Stimulated activated CD8-positive, alpha-beta memory T cell treated with anti-CD3 and anti-CD28 coated beads, Interleukin-2, amount 100 ng/mL, for 48 hours (primary cell): Measurements from ENCODE around the gene ADGRF1.
"Not testable (repeated sequence)": the region's sequence is repeated elsewhere in the genome, so short reads cannot be mapped to it uniquely, and the experiment has no call there.

Experiments used
- DNase-seq, 2 donors: peaks; one replicate each; pipeline ENCODE4 v3.0.0-alpha.2; 2020; ENCODE audit warnings: low read depth in 2 of 2

Gene ADGRF1

GRCh38 chr6:47061309-47062300, 19.5 kb upstream of the ADGRF1 start:
- DNase-seq, result no peak

DNA sequence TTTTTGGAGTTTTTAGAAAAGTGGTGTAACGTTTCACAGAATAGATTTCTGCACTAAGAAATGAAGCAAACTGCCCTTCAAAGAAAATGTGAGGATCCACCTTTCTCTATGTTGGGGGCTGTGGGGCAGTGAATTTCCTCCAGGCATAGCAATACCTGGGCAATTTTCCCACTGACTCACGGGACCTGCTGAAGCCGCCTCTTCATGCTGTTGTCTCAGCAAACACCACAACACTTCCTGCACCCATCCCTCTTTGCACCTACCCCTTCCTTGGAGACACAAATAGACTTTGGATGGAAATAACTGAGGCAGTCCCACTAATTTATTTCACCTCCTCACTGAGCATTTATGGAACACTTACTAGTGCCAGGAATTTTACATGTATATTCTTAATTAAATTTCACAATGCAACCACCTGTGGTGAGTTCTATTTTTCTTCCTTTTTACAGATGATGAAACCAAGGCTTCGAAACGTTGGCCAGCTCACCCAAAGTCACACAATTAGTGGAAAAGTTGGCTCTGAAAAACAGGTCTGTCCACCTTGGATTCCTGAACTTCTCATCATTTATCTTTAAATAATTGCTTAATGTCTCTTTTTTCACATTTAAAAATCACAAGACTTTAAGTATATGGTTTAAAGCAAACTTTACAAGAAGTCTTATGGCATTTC, 17.2 kb upstream of the ADGRF1 start:
- no peak for DNase-seq

DNA sequence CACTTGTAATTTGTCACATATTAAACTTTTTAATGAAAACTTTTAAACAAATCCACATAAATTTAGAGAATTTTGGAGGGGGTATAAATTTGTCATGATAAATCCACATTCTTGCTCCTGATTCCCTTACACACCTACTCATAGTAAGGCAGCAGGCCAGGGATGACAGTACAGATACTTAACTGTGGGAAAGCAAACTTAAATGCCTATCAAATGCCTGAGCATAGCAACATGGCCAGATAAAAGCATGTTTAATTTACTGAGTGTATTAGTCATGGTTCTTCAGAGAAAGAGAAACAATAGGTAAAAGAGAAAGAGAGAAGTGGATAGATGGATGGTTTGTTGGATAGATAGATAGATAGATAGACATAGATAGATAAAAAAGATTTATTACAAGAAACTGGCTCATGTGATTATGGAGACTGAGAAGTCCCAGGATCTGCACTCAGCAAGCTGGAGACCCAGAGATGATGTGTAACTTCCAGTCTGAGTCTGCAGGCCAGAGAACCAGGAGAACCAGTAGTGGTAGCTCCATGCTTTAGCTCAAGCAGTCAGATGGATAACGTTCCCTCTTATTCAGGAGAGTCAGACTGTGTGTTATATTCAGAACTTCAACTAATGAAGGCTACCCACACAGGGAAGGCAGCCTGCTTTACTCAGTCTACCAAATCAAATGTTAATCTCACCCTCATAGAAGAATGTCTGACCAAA, 15.9 kb upstream of the ADGRF1 start:
- DNase-seq, result no peak

- DNase-seq, result no peak
These were observed 14.7 kb upstream of the ADGRF1 start for GRCh38 chr6:47056832-47057231.

DNA sequence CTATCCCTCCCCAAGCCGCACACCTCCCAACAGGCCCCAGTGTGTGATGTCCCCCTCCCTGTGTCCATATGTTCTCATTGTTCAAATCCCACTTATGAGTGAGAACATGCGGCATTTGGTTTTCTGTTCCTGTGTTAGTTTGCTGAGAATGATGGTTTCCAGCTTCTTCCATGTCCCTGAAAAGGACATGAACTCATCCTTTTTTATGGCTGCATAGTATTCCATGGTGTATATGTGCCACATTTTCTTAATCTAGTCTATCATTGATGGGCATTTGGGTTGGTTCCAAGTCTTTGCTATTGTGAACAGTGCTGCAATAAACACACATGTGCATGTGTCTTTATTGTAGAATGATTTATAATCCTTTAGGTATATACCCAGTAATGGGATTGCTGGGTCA, 12.2 kb upstream of the ADGRF1 start:
- not testable (repeated sequence) for DNase-seq

- DNase-seq, result no peak
These were observed 6.5 kb upstream of the ADGRF1 start for GRCh38 chr6:47048638-47049037.

DNA sequence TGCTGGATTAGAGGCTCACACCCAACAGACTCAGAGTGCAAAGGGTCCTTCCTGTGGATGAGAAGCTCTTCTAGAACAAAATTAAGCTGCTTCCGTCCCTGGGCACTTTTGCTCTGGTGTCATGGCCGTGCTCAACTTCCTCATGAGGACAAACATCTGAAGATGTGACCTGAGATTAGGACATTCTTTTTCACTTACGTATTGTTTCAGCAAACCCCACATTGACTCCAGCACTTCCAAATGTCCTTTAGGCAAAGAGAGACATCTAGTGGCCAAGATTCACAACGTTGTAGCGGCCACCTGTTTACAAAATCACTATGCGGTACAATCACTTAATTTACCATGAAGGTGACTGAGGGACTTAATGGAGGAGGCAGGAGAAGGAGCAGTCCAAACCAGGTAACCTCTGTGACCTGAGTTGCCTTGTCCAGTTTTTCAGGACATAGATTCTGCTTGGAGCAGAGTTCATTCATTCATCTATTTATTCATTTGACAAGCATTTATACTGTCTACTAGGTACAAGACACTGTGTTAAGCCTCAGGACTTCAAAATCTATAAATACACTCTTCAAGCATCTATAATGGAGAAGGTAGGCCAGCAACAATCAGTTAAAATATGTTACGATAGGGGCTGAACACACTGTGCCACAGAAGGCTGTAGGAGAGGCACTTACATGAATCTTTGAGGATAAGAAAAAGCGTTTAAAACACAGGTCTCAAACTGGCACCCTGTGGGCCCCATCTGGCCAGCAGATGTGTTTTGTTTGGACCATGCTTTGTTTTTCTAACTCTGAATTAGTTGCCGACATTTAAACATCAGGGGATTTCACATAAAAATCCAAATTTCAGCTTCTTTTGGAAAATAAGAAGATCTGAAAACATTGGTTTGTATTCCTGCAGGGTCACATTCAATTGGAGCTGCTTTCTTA, 5.6 kb upstream of the ADGRF1 start:
- no peak for DNase-seq

- DNase-seq, result no peak
These were observed 5.0 kb upstream of the ADGRF1 start for GRCh38 chr6:47047097-47047478.

DNA sequence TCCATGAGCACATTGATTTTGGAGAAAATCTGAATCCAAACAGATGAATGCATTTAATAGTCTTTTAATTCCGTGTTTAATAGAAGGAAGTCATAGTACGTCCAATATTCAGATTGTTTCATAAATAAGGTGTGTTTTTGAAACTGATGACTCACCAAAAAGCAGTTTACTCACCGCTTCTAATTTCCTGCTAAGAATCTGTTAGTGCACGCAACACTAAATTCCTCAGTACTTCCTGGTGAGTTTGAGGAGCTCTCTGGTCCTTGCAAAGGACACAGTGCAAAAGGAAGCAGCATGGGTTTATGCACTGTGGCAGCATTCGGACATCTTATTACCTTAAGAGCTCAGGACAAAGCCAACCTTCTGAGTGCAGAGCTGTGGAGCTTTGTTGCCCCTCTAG, 2.3 kb upstream of the ADGRF1 start:
- DNase-seq, result no peak

- DNase-seq, result no peak
These were observed 1.2 kb upstream of the ADGRF1 start for GRCh38 chr6:47043286-47043685.

- DNase-seq, result no peak
These were observed 391 bp downstream of the ADGRF1 start for GRCh38 chr6:47041741-47042140.

DNA sequence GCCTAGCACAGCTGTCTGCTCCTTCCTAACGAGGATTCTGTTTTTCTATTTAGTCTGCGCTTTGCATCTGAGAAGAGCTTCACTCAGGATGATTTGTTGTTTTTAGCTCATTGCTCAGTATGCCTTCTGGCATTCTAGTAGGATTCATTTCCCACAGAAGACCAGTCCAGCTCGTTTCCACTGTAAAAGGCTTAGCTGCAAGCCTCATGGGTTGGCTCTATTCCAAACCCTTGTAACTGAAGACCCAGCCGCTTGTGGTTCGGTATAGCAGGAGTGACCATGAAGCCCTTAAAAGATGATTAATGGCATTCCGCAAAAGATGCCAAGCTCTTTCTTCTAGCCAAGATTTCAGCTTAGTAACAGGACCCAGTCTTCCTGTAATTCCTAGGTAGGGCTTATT, 7.2 kb downstream of the ADGRF1 start:
- DNase-seq, result no peak

GRCh38 chr6:47034421-47034820, 7.7 kb downstream of the ADGRF1 start:
- DNase-seq, result no peak

GRCh38 chr6:47032974-47033765, 9.0 kb downstream of the ADGRF1 start:
- DNase-seq, result no peak

GRCh38 chr6:47031656-47032055, 10.5 kb downstream of the ADGRF1 start:
- no peak for DNase-seq

- no peak for DNase-seq
These were observed 12.1 kb downstream of the ADGRF1 start for GRCh38 chr6:47029865-47030561.

GRCh38 chr6:47028835-47029360, 13.2 kb downstream of the ADGRF1 start:
- no peak for DNase-seq

DNA sequence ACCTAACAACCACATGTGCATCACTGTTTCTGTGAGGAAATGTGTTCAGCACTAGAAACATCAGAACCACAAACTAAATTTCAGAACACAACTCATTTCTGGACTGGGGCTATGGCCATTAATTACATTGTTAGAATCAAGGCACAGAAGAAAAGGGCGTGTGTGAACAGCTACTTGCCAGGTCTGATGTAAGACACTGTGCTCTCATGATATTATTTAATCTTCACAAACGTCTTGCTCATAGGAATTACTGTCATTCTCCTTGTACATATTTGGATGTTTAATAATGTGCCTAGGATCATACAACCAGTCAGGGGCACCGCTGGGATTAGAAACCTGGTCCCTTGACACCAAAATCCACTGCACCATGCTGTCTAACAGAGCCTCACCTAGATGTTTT, 14.8 kb downstream of the ADGRF1 start:
- DNase-seq, result no peak

- DNase-seq, result no peak
These were observed 15.5 kb downstream of the ADGRF1 start for GRCh38 chr6:47026679-47027078.

DNA sequence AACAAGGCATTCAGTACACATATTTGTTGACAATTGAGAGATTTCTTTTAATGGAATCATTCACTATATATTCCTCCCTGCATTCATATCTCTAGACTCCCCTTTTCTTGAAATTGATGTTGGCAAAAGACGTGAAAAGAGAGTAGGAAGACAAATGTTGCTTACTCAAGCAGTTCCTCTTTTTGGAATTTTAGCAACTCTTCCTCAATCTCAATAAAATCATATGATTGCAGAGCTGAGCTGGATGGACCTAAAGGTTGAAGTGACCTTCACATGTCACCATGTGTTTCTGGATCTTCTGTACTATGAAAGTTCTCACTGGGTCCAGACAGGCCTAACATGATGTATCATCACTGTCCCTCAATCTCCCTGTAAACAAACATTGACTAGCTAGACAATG, 18.6 kb downstream of the ADGRF1 start:
- no peak for DNase-seq
